DND-41 (cell line): Measurements from ENCODE around the gene MYOM3.
"Not testable (repeated sequence)": the region's sequence is repeated elsewhere in the genome, so short reads cannot be mapped to it uniquely, and the experiment has no call there.

Source experiments
- ATAC-seq: fragments of 200-7000 bp; cut with Tn5 transposase; 3 replicates; pipeline ENCODE4 v1.9.1; 2021; ENCODE audit warnings: low read depth; ENCODE audit not compliant: insufficient read depth
- DNase-seq: peaks from one replicate; pipeline ENCODE4 v3.0.0-alpha.2; 2020
- H2AFZ ChIP-seq: 2 replicates; pipeline ENCODE4 v1.6.0; 2012; ENCODE audit warnings: low read depth, low read length
- H3K27ac ChIP-seq: 2 replicates; pipeline ENCODE4 v1.5.1; 2012; ENCODE audit warnings: low read length, inconsistent platforms
- H3K27me3 ChIP-seq: fragments of 200-600 bp; sonication (generic); 2 replicates; pipeline ENCODE4 v1.6.0; 2012; ENCODE audit warnings: low read length, mild to moderate bottlenecking, inconsistent platforms; ENCODE audit not compliant: insufficient read depth, poor library complexity
- H3K36me3 ChIP-seq: 2 replicates; pipeline ENCODE4 v1.5.1; 2012; ENCODE audit warnings: low read length, inconsistent platforms; ENCODE audit not compliant: insufficient read depth
- H3K4me1 ChIP-seq: 2 replicates; pipeline ENCODE4 v1.5.1; 2012; ENCODE audit warnings: mild to moderate bottlenecking, low read length; ENCODE audit not compliant: insufficient read depth
- H3K4me2 ChIP-seq: 2 replicates; pipeline ENCODE4 v1.6.0; 2012; ENCODE audit warnings: mild to moderate bottlenecking, moderate library complexity, low read length, inconsistent platforms; ENCODE audit not compliant: insufficient read depth
- H3K4me3 ChIP-seq, 2 experiments: fragments of 200-600 bp in 1 of 2; shearing (Covaris generic) in 1 of 2; 2 replicates each; pipeline ENCODE4 v1.5.1; 2012 to 2016; ENCODE audit warnings: inconsistent platforms in 2 of 2, low read length in 2 of 2, mild to moderate bottlenecking in 2 of 2, low read depth in 1 of 2, moderate library complexity in 1 of 2
- H3K79me2 ChIP-seq: 2 replicates; pipeline ENCODE4 v1.6.0; 2012; ENCODE audit warnings: low read length, inconsistent platforms; ENCODE audit not compliant: insufficient read depth
- H3K9ac ChIP-seq: 2 replicates; pipeline ENCODE4 v1.6.0; 2012; ENCODE audit warnings: low read depth, mild to moderate bottlenecking, inconsistent platforms, low read length, moderate library complexity
- H3K9me3 ChIP-seq: 2 replicates; pipeline ENCODE4 v1.5.1; 2012; ENCODE audit warnings: low read length, moderate library complexity, mild to moderate bottlenecking, inconsistent platforms; ENCODE audit not compliant: insufficient read depth, severe bottlenecking
- H4K20me1 ChIP-seq: 2 replicates; pipeline ENCODE4 v1.6.0; 2012; ENCODE audit warnings: low read length; ENCODE audit not compliant: insufficient read depth
- CTCF ChIP-seq: IDR thresholded peaks from 2 replicates; pipeline ENCODE4 v1.5.1; 2012; ENCODE audit warnings: borderline replicate concordance, low read length, moderate library complexity, mild to moderate bottlenecking; ENCODE audit not compliant: poor library complexity, severe bottlenecking; ENCODE audit errors: extremely low read depth
- EZH2 ChIP-seq: IDR thresholded peaks from 3 replicates; pipeline ENCODE4 v1.6.1; 2012; ENCODE audit warnings: borderline replicate concordance, low read depth, mild to moderate bottlenecking, moderate library complexity, low read length, inconsistent platforms; ENCODE audit not compliant: severe bottlenecking

Gene MYOM3

GRCh38 chr1:24032981-24033380, 79.0 kb downstream of the MYOM3 start:
- Histone ChIP-seq H3K9me3 (no peaks in the 10 kb centered on the region), H3K36me3 (no peaks in the 10 kb centered on the region), H4K20me1 (no peaks in the 10 kb centered on the region), H3K4me1 (no peaks in the 10 kb centered on the region), H3K27me3 (no peaks in the 10 kb centered on the region), H2AFZ (no peak overlapping the region), H3K9ac (no peak overlapping the region), H3K4me3 (no peak overlapping the region), H3K79me2 (no peaks in the 10 kb centered on the region), H3K4me2 (no peak overlapping the region), H3K27ac (no peak overlapping the region)
- TF ChIP-seq EZH2 (no peak), CTCF (no peak)
- DNase-seq: no peak
- no peak for ATAC-seq

DNA sequence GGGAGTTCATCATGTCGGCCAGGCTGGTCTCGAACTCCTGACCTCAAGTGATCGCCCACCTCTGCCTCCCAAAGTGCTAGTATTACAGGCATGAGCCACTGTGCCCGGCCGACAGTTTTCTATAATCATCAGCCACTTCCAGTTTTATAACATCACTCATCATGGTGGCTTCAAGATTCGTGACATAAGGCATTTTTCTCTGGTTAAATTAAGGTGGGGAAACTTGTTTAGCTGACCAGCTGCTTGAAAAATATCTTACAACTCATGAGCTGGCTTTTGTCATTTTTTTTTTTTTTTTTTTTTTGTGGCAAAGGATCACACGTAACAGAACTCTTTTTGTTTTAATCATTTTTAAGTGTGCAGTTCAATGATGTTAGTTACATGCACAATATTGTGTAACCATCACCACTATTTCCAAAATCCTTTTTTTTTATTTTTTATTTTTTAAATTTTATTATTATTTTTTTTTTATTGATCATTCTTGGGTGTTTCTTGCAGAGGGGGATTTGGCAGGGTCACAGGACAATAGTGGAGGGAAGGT, 80.9 kb downstream of the MYOM3 start:
- H3K27ac ChIP-seq, H2AFZ ChIP-seq: not testable (repeated sequence)

DNA sequence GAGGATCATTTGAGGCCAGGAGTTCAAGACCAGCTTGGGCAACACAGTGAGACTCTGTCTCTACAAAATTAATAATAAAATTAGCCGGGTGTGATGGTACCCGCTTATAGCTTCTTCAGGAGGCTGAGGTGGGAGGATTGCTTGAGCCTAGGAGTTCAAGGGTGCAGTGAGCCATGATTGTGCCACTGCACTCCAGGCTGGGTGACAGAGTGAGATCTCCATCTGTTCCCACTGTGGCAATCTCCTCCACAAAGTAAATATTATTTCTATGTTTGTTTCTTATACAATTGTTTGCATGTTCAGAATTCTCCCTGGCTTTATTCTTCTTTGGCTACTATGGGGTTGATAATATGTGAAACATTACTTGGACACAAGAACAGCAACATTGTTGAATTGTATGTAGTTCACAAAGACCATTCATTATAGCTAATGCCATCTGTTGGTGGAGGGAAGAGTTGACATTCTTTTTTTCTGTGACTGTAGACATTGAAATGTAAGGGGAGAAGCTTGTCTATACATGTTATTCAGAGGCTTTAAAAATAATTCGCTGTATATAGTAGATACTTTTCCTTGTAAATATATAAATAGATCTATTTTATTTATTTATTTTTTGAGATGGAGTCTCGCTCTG, 84.0 kb downstream of the MYOM3 start:
- ATAC-seq: peak; percentile 47; the same call in 1 of the 3 replicates
- Histone ChIP-seq H3K4me3 (no peak overlapping the region), H3K36me3 (no peaks in the 10 kb centered on the region), H3K4me1 (no peaks in the 10 kb centered on the region), H3K4me2 (no peak overlapping the region), H3K9ac (no peak overlapping the region), H3K27me3 (no peaks in the 10 kb centered on the region), H3K79me2 (no peaks in the 10 kb centered on the region), H4K20me1 (no peaks in the 10 kb centered on the region), H2AFZ (no peak overlapping the region), H3K9me3 (no peaks in the 10 kb centered on the region), H3K27ac (no peak overlapping the region)
- no peak for DNase-seq
- TF ChIP-seq CTCF: peak; percentile 65
- TF ChIP-seq EZH2: no peak

More for the DNA sequence above, 80.9 kb downstream of the MYOM3 start:
- H3K36me3 ChIP-seq, H3K4me3 ChIP-seq, H3K4me1 ChIP-seq, H3K79me2 ChIP-seq, H4K20me1 ChIP-seq, H3K9ac ChIP-seq, H3K4me2 ChIP-seq, H3K27me3 ChIP-seq, DNase-seq, ATAC-seq, H3K9me3 ChIP-seq: not testable (repeated sequence)

DNA sequence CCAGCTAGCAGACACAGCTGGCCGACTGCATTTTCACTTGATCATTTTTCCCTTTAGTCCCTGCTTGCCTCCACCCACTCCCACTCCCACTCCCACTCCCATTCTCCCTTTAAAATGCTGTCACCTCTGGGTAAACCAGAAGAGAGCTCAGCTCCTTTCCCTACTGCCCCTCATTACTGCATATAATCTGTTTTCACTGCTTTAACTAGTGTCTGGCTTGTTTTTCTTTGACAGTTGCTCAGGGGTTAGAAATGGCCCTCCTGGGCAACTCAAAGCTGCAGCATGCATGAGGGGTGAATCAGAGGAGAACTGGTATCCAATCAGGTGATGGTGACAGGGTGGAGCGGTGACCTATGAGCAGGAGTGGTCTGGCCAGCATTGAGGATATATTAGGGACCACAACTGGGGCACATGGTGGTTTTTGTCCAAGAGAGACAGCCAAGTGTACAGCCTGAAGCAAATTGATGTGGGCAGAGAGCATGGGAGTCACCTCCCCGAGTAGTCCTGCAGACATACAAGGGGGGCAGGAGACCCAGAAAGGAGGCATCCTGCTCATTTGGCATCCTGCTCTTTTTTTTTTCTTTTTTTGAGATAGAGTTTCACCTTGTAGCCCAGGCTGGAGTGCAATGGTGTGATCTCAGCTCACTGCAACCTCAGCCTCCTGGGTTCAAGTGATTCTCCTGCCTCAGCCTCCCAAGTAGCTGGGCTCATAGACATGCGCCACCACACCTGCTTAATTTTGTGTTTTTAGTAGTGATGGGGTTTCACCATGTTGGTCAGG, 89.2 kb downstream of the MYOM3 start:
- no peak for ATAC-seq
- Histone ChIP-seq H3K9ac (no peak overlapping the region), H3K36me3 (no peaks in the 10 kb centered on the region), H3K79me2 (no peaks in the 10 kb centered on the region), H3K4me1 (no peaks in the 10 kb centered on the region), H4K20me1 (no peaks in the 10 kb centered on the region), H3K9me3 (no peaks in the 10 kb centered on the region), H3K4me3 (no peak overlapping the region), H2AFZ (no peak overlapping the region), H3K27me3 (no peaks in the 10 kb centered on the region), H3K4me2 (no peak overlapping the region), H3K27ac (no peak overlapping the region)
- no peak for TF ChIP-seq CTCF
- no peak for TF ChIP-seq EZH2
- no peak for DNase-seq
